ENCODE data around the gene TAAR5.

GRCh38 chr6:132551214-132551613, 38.3 kb downstream of the TAAR5 start:
- TF ChIP-seq BACH1 (IDR thresholded peaks at IDR 0.05; ENCODE audit: low read length) (no peak), RAD21 (IDR thresholded peaks at IDR 0.05 in 1 of 2, conservative IDR thresholded peaks at IDR 0.05 in 1 of 2; ENCODE audit: low read depth in 2 of 2, low read length in 2 of 2) (no peak), RBBP5 (IDR thresholded peaks at IDR 0.05; ENCODE audit: borderline replicate concordance, low read depth, low read length) (no peak)
